ENCODE measurements around the gene IWS1. TPM values are rescaled to one million over a fixed set of nuclear protein-coding genes. Genes with fewer than 3 reads are reported as not detected.
"Not testable (repeated sequence)": the region's sequence is repeated elsewhere in the genome, so short reads cannot be mapped to it uniquely, and the experiment has no call there.

Gene IWS1
- 44.4 TPM for total RNA-seq

GRCh38 chr2:127526132-127527000 lies at the start of gene IWS1:
TSS of gene IWS1 (minus strand) at chr2:127526489. CDS start at chr2:127526208, 281 bp downstream.
- peak; percentile 99 for ATAC-seq
- peak; percentile 96 for DNase-seq (ENCODE audit: low spot score)
- intact Hi-C loops (cut with DNase I), result loop anchor here (5.0 kb wide), 1 partner anchor 116 kb away; no protein-coding TSS in a partner anchor

GRCh38 chr2:127575941-127576432 lies 49.7 kb upstream of the IWS1 start:
- intact Hi-C loops (cut with DNase I), result no loop called here

GRCh38 chr2:127575185-127575765 lies 49.0 kb upstream of the IWS1 start:
- intact Hi-C loops (cut with DNase I), result no loop called here

More at GRCh38 chr2:127575941-127576432, 49.7 kb upstream of the IWS1 start:
- ATAC-seq, result no peak
- DNase-seq (ENCODE audit: low spot score), result no peak

GRCh38 chr2:127574656-127575055 lies 48.4 kb upstream of the IWS1 start:
- no peak for DNase-seq (ENCODE audit: low spot score)
- ATAC-seq, result no peak
- intact Hi-C loops (cut with DNase I), result no loop called here

More at GRCh38 chr2:127575185-127575765, 49.0 kb upstream of the IWS1 start:
- DNase-seq (ENCODE audit: low spot score), result no peak
- ATAC-seq, result no peak

GRCh38 chr2:127573771-127574170 lies 47.5 kb upstream of the IWS1 start:
- no peak for ATAC-seq
- intact Hi-C loops (cut with DNase I), result no loop called here
- peak; percentile 37 for DNase-seq (ENCODE audit: low spot score)

GRCh38 chr2:127573298-127573697 lies 47.0 kb upstream of the IWS1 start:
- no peak for ATAC-seq
- intact Hi-C loops (cut with DNase I), result no loop called here
- no peak for DNase-seq (ENCODE audit: low spot score)

GRCh38 chr2:127572841-127573240 lies 46.6 kb upstream of the IWS1 start:
- DNase-seq (ENCODE audit: low spot score) (no peak), ATAC-seq (no peak)
- intact Hi-C loops (cut with DNase I), result no loop called here

GRCh38 chr2:127572352-127572751 lies 46.1 kb upstream of the IWS1 start:
- intact Hi-C loops (cut with DNase I); ATAC-seq; DNase-seq (ENCODE audit: low spot score): not testable (repeated sequence)

GRCh38 chr2:127570282-127571250 lies 44.3 kb upstream of the IWS1 start:
- DNase-seq (ENCODE audit: low spot score) (no peak), ATAC-seq (peak; percentile 87)
- intact Hi-C loops (cut with DNase I), result no loop called here

- ATAC-seq (no peak), DNase-seq (ENCODE audit: low spot score) (no peak)
- intact Hi-C loops (cut with DNase I), result no loop called here
These were observed 43.4 kb upstream of the IWS1 start for GRCh38 chr2:127569666-127570065.

GRCh38 chr2:127568128-127568527 lies 41.8 kb upstream of the IWS1 start:
- intact Hi-C loops (cut with DNase I), result no loop called here
- DNase-seq (ENCODE audit: low spot score), result no peak
- no peak for ATAC-seq

GRCh38 chr2:127567351-127567854 lies 41.1 kb upstream of the IWS1 start:
- no peak for ATAC-seq
- no peak for DNase-seq (ENCODE audit: low spot score)
- intact Hi-C loops (cut with DNase I), result no loop called here

GRCh38 chr2:127566576-127566975 lies 40.3 kb upstream of the IWS1 start:
- no peak for ATAC-seq

GRCh38 chr2:127566139-127566417 lies 39.8 kb upstream of the IWS1 start:
- no peak for ATAC-seq
- no peak for DNase-seq (ENCODE audit: low spot score)
- intact Hi-C loops (cut with DNase I), result no loop called here

More at GRCh38 chr2:127566576-127566975, 40.3 kb upstream of the IWS1 start:
- intact Hi-C loops (cut with DNase I), result no loop called here
- DNase-seq (ENCODE audit: low spot score), result no peak

GRCh38 chr2:127565261-127566138 lies 39.2 kb upstream of the IWS1 start:
- ATAC-seq (no peak), DNase-seq (ENCODE audit: low spot score) (no peak)
- intact Hi-C loops (cut with DNase I), result no loop called here

GRCh38 chr2:127564429-127565260 lies 38.4 kb upstream of the IWS1 start:
- ATAC-seq (no peak), DNase-seq (ENCODE audit: low spot score) (no peak)
- intact Hi-C loops (cut with DNase I), result no loop called here
